Panc1 (cell line): ENCODE data around the gene CISD1. TPM values are rescaled to one million over a fixed set of nuclear protein-coding genes. Genes with fewer than 3 reads are reported as not detected.
"Not testable (repeated sequence)": the region's sequence is repeated elsewhere in the genome, so short reads cannot be mapped to it uniquely, and the experiment has no call there.

ENCODE experiments used
- ATAC-seq: fragments of 200-7000 bp; cut with Tn5 transposase; 2 replicates; pipeline ENCODE4 v1.9.1; 2020; ENCODE audit warnings: mild to moderate bottlenecking, moderate library complexity
- BruUV-seq: library from RNA; stranded (reverse); fragments of 400-500 nt; replicated peaks from 2 replicates; lab custom pipeline; 2021; lab: Mats Ljungman, UMichigan
- CTCF ChIA-PET: fragments of 300-600 bp; sonication (Branson Sonifier 250); formaldehyde crosslinking; loops from one replicate; lab custom pipeline; 2022; ENCODE audit warnings: antibody characterized with exemption; lab: Charles Lee
- POLR2A ChIA-PET: fragments of 300-600 bp; sonication (Branson Sonifier 250); formaldehyde crosslinking; loops from one replicate; lab custom pipeline; 2022; ENCODE audit warnings: antibody characterized with exemption; lab: Charles Lee
- DNase-seq: peaks from one replicate; pipeline ENCODE4 v3.0.0-alpha.2; 2010; ENCODE audit warnings: low read depth, low spot score
- H3K27ac ChIP-seq: 2 replicates; pipeline ENCODE4 v1.5.1; 2011; ENCODE audit warnings: mild to moderate bottlenecking, low read length, inconsistent platforms
- H3K27me3 ChIP-seq: fragments of 200-500 bp; sonication (Bioruptor generic); 2 replicates; pipeline ENCODE4 v1.6.0; 2014; ENCODE audit warnings: low read length, inconsistent platforms; ENCODE audit not compliant: control insufficient read depth, insufficient read depth
- H3K36me3 ChIP-seq: fragments of 200-500 bp; sonication (Bioruptor generic); 2 replicates; pipeline ENCODE4 v1.5.1; 2014; ENCODE audit warnings: inconsistent platforms, mild to moderate bottlenecking, low read length, moderate library complexity; ENCODE audit not compliant: control insufficient read depth, insufficient read depth
- H3K4me1 ChIP-seq: 2 replicates; pipeline ENCODE4 v1.5.1; 2011; ENCODE audit warnings: inconsistent platforms, mild to moderate bottlenecking, low read length, moderate library complexity; ENCODE audit not compliant: control insufficient read depth, insufficient read depth
- H3K4me3 ChIP-seq, 2 experiments: 2 replicates each; pipeline ENCODE4 v1.5.1; 2011 to 2012; ENCODE audit warnings: low read depth in 2 of 2, low read length in 2 of 2, mild to moderate bottlenecking in 2 of 2, inconsistent platforms in 1 of 2, moderate library complexity in 1 of 2
- H3K9me3 ChIP-seq: fragments of 200-500 bp; sonication (Bioruptor generic); 2 replicates; pipeline ENCODE4 v1.5.1; 2014; ENCODE audit warnings: low read depth, mild to moderate bottlenecking, inconsistent platforms, low read length, moderate library complexity; ENCODE audit not compliant: control insufficient read depth, insufficient read depth
- POLR2AphosphoS5 ChIP-seq: IDR thresholded peaks from 2 replicates; pipeline ENCODE4 v1.6.1; 2012; ENCODE audit warnings: mild to moderate bottlenecking, low read depth, low read length, moderate library complexity
- SIN3A ChIP-seq: IDR thresholded peaks from 2 replicates; pipeline ENCODE4 v1.6.1; 2012; ENCODE audit warnings: low read depth, mild to moderate bottlenecking, low read length, moderate library complexity, borderline replicate concordance; ENCODE audit not compliant: insufficient read depth
- TCF7L2 ChIP-seq: IDR thresholded peaks from 2 replicates; pipeline ENCODE4 v1.6.1; 2011; ENCODE audit warnings: mild to moderate bottlenecking, low read depth, low read length, inconsistent platforms
- in situ Hi-C: cut with HindIII; loops from 2 replicates; pipeline ENCODE4 v1.10.0; 2016; ENCODE audit warnings: low sequenced_read_pairs, low pct_unique_long_range_greater_than_20kb
- intact Hi-C: fragments of 100-400 bp; cut with micrococcal nuclease; formaldehyde crosslinking; loops from one replicate; pipeline ENCODE4 v1.10.0; 2022; ENCODE audit not compliant: unreplicated experiment
- total RNA-seq: library from RNA; stranded (reverse); gene quantifications from one replicate; pipeline ENCODE4 v1.2.1, GENCODE V29; 2021; ENCODE audit not compliant: unreplicated experiment
- TF ChIP-seq, protein P1 (sequence below), 2 experiments: IDR thresholded peaks; 2 replicates each; pipeline ENCODE4 v1.6.1; 2011 to 2012; ENCODE audit warnings: low read depth in 2 of 2, control low read depth in 1 of 2, low read length in 1 of 2, mild to moderate bottlenecking in 1 of 2, moderate library complexity in 1 of 2; ENCODE audit not compliant: insufficient read depth in 1 of 2
- TF ChIP-seq, protein P2 (sequence below): fragments of 450-650 bp; IDR thresholded peaks from 2 replicates; pipeline ENCODE4 v1.5.1; 2017; ENCODE audit warnings: mild to moderate bottlenecking

CISD1 gene
- total RNA-seq, 1 experiment from 2014 or later, result 64.1 TPM

DNA sequence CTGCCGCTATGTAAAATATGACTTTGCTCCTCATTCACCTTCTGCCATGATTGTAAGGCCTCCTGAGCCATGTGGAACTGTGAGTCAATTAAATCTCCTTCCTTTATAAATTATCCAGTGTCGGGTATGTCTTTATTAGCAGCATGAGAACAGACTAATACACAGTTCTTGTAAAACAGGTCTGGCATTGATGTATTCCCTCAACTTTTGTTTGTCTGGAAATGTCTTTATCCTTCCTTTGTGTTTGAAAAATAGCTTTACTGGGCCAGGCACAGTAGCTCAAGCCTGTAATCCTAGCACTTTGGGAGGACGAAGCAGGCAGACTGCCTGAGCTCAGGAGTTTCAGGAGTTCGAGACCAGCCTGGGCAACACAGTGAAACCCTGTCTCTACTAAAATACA lies 15.8 kb upstream of the CISD1 start:
- Histone ChIP-seq H3K4me3 (no peak overlapping the region), H3K27me3 (no peaks in the 10 kb centered on the region), H3K9me3 (no peaks in the 10 kb centered on the region; the same call in 1 of the 2 replicates), H3K27ac (no peak overlapping the region), H3K4me1 (no peaks in the 10 kb centered on the region), H3K36me3 (no peaks in the 10 kb centered on the region)
- DNase-seq (no peak), ATAC-seq (no peak)
- intact Hi-C loops (no loop called here), in situ Hi-C loops (no loop called here)
- CTCF ChIA-PET, result no interaction called here
- POLR2A ChIA-PET, result no interaction called here
- no TSS peak for BruUV-seq
- TF ChIP-seq SIN3A (no peak), TCF7L2 (no peak), POLR2AphosphoS5 (no peak)
- TF ChIP-seq, protein P1, sequence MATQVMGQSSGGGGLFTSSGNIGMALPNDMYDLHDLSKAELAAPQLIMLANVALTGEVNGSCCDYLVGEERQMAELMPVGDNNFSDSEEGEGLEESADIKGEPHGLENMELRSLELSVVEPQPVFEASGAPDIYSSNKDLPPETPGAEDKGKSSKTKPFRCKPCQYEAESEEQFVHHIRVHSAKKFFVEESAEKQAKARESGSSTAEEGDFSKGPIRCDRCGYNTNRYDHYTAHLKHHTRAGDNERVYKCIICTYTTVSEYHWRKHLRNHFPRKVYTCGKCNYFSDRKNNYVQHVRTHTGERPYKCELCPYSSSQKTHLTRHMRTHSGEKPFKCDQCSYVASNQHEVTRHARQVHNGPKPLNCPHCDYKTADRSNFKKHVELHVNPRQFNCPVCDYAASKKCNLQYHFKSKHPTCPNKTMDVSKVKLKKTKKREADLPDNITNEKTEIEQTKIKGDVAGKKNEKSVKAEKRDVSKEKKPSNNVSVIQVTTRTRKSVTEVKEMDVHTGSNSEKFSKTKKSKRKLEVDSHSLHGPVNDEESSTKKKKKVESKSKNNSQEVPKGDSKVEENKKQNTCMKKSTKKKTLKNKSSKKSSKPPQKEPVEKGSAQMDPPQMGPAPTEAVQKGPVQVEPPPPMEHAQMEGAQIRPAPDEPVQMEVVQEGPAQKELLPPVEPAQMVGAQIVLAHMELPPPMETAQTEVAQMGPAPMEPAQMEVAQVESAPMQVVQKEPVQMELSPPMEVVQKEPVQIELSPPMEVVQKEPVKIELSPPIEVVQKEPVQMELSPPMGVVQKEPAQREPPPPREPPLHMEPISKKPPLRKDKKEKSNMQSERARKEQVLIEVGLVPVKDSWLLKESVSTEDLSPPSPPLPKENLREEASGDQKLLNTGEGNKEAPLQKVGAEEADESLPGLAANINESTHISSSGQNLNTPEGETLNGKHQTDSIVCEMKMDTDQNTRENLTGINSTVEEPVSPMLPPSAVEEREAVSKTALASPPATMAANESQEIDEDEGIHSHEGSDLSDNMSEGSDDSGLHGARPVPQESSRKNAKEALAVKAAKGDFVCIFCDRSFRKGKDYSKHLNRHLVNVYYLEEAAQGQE (IDR thresholded peaks at IDR 0.05; ENCODE audit: insufficient read depth in 1 of 2, low read depth in 2 of 2, low read length in 1 of 2), result no peak
- TF ChIP-seq, protein P2, sequence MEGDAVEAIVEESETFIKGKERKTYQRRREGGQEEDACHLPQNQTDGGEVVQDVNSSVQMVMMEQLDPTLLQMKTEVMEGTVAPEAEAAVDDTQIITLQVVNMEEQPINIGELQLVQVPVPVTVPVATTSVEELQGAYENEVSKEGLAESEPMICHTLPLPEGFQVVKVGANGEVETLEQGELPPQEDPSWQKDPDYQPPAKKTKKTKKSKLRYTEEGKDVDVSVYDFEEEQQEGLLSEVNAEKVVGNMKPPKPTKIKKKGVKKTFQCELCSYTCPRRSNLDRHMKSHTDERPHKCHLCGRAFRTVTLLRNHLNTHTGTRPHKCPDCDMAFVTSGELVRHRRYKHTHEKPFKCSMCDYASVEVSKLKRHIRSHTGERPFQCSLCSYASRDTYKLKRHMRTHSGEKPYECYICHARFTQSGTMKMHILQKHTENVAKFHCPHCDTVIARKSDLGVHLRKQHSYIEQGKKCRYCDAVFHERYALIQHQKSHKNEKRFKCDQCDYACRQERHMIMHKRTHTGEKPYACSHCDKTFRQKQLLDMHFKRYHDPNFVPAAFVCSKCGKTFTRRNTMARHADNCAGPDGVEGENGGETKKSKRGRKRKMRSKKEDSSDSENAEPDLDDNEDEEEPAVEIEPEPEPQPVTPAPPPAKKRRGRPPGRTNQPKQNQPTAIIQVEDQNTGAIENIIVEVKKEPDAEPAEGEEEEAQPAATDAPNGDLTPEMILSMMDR, result no peak

DNA sequence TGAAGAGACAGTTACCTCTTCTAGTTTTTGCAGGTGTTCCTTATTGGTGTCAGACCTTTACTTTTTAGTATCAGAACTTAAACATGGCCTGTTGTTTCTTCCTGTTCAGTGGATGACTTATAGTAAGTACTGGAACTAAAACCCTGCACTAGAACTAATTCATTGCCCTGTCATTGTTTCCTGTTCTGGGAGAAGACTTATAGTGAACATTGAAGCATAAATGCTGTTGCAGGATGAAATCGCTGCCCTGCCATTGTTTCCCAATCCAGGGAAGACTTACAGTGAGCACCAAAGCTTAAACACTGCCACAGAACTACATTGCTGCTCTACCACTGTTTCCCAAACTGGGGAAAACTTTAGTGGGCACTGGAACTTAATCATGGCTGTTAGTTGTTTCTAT lies 14.3 kb upstream of the CISD1 start:
- H3K36me3 ChIP-seq, result no peaks in the 10 kb centered on the region
- no peak for ATAC-seq
- H3K9me3 ChIP-seq, result no peaks in the 10 kb centered on the region; the same call in 1 of the 2 replicates
- ChIA-PET POLR2A (no interaction called here), CTCF (no interaction called here)
- H3K4me3 ChIP-seq, result no peak overlapping the region
- TF ChIP-seq, protein P1 (IDR thresholded peaks at IDR 0.05; ENCODE audit: insufficient read depth in 1 of 2, low read depth in 2 of 2, low read length in 1 of 2), result no peak
- TF ChIP-seq, protein P2, result no peak
- no peak for TF ChIP-seq TCF7L2
- no peak for TF ChIP-seq SIN3A
- no peaks in the 10 kb centered on the region for H3K27me3 ChIP-seq
- BruUV-seq, result no TSS peak
- no peaks in the 10 kb centered on the region for H3K4me1 ChIP-seq
- intact Hi-C loops (no loop called here), in situ Hi-C loops (no loop called here)
- H3K27ac ChIP-seq, result no peak overlapping the region
- DNase-seq, result no peak

DNA sequence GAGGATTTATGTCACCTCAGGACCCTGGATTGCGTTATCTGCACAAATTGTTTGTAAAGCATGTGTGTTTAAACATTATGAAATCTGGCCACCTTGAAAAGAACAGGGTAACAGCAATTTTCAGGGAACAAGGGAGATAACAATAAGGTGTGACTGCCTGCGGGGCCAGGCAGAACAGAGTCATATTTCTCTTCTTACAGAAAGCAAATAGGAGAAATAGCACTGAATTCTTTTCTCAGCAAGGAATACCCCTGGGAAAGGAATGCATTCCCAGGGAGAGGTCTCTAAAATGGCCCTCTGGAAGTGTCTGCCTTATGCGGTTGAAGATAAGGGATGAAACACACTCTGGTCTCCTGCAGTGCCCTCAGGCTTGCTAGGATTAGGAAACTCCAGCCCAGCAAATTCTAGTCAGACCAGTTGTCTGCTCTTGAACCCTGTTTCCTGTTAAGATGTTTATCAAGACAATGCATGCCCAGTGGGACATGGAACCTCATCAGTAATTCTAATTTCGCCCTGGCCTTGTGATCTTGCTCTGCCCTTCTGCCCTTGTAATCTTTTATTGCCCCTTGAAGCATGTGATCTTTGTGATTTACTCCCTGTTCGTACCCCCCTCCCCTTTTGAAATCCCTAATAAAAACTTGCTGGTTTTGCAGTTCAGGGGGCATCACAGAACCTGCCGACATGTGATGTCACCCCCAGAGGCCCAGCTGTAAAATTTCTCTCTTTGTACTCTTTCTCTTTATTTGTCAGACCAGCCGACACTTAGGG lies 12.8 kb upstream of the CISD1 start:
- H3K4me1 ChIP-seq, H3K27me3 ChIP-seq, H3K4me3 ChIP-seq, intact Hi-C loops, CTCF ChIA-PET, in situ Hi-C loops, H3K36me3 ChIP-seq, POLR2A ChIA-PET, H3K9me3 ChIP-seq, ATAC-seq, BruUV-seq, DNase-seq, H3K27ac ChIP-seq: not testable (repeated sequence)
